GM23338 (cell line): ENCODE results near the gene ETNK1. TPM values are rescaled to one million over a fixed set of nuclear protein-coding genes. Genes with fewer than 3 reads are reported as not detected.

Experiments
- ATAC-seq: fragments of 200-7000 bp; cut with Tn5 transposase; 3 replicates; pipeline ENCODE4 v1.9.1; 2020
- DNase-seq: peaks from one replicate; pipeline ENCODE4 v3.0.0-alpha.2; 2015; ENCODE audit warnings: low spot score
- H2AFZ ChIP-seq: fragments of 200-600 bp; sonication (generic); 2 replicates; pipeline ENCODE4 v1.8.0; 2016; ENCODE audit warnings: antibody characterized with exemption, mild to moderate bottlenecking, moderate library complexity
- H3F3A ChIP-seq: fragments of 200-600 bp; sonication (generic); replicated peaks from 2 replicates; pipeline ENCODE4 v1.8.0; 2017; ENCODE audit warnings: antibody characterized with exemption, mixed run types, low read depth
- H3K27ac ChIP-seq: fragments of 200-600 bp; sonication (generic); 2 replicates; pipeline ENCODE4 v1.6.1; 2016; ENCODE audit warnings: low read depth
- H3K27me3 ChIP-seq: fragments of 200-600 bp; sonication (generic); 2 replicates; pipeline ENCODE4 v1.8.0; 2016; ENCODE audit warnings: mild to moderate bottlenecking, mixed run types, moderate library complexity; ENCODE audit not compliant: insufficient read depth
- H3K36me3 ChIP-seq: fragments of 200-600 bp; sonication (generic); 2 replicates; pipeline ENCODE4 v1.8.0; 2016; ENCODE audit warnings: mild to moderate bottlenecking; ENCODE audit not compliant: insufficient read depth
- H3K4me1 ChIP-seq: fragments of 200-600 bp; sonication (generic); 2 replicates; pipeline ENCODE4 v1.8.0; 2016; ENCODE audit warnings: mild to moderate bottlenecking, moderate library complexity; ENCODE audit not compliant: insufficient read depth
- H3K4me2 ChIP-seq: fragments of 200-600 bp; sonication (generic); 2 replicates; pipeline ENCODE4 v1.7.1; 2017; ENCODE audit warnings: mixed run types
- H3K4me3 ChIP-seq: fragments of 200-600 bp; sonication (generic); 2 replicates; pipeline ENCODE4 v1.6.1; 2016; ENCODE audit warnings: mixed run types
- H3K79me2 ChIP-seq: fragments of 200-600 bp; sonication (generic); replicated peaks from 2 replicates; pipeline ENCODE4 v1.8.0; 2017; ENCODE audit warnings: mild to moderate bottlenecking; ENCODE audit not compliant: insufficient read depth
- H3K9me2 ChIP-seq: fragments of 200-600 bp; sonication (generic); 2 replicates; pipeline ENCODE4 v1.8.0; 2017; ENCODE audit not compliant: insufficient read depth
- H4K20me1 ChIP-seq: fragments of 200-600 bp; sonication (generic); replicated peaks from 2 replicates; pipeline ENCODE4 v1.8.0; 2017; ENCODE audit warnings: mild to moderate bottlenecking; ENCODE audit not compliant: insufficient read depth
- H3K27ac Mint-ChIP-seq: 2 replicates; pipeline ENCODE4 v1.8.0; 2020; ENCODE audit warnings: inconsistent platforms, mild to moderate bottlenecking, moderate library complexity, mixed read lengths
- H3K27me3 Mint-ChIP-seq: 3 replicates; pipeline ENCODE4 v1.8.0; 2022; ENCODE audit warnings: low read depth, mild to moderate bottlenecking, moderate library complexity, mixed read lengths, inconsistent platforms; ENCODE audit not compliant: insufficient read depth, poor library complexity
- H3K36me3 Mint-ChIP-seq: 3 replicates; pipeline ENCODE4 v1.8.0; 2021; ENCODE audit warnings: low read depth, mild to moderate bottlenecking, inconsistent platforms, moderate library complexity, mixed read lengths
- H3K4me1 Mint-ChIP-seq: 3 replicates; pipeline ENCODE4 v1.8.0; 2020; ENCODE audit warnings: mild to moderate bottlenecking, inconsistent platforms, mixed read lengths
- H3K4me3 Mint-ChIP-seq: 3 replicates; pipeline ENCODE4 v1.8.0; 2021; ENCODE audit warnings: moderate library complexity, mild to moderate bottlenecking, inconsistent platforms, mixed read lengths
- H3K9me3 Mint-ChIP-seq: 3 replicates; pipeline ENCODE4 v1.8.0; 2020; ENCODE audit warnings: moderate library complexity, mild to moderate bottlenecking, inconsistent platforms, mixed read lengths
- ETS1 ChIP-seq: IDR thresholded peaks from 2 replicates; pipeline ENCODE4 v1.6.1; 2016; ENCODE audit warnings: antibody characterized with exemption
- EZH2 ChIP-seq: fragments of 200-600 bp; sonication (generic); IDR thresholded peaks from one replicate; pipeline ENCODE4 v1.8.0; 2017; ENCODE audit warnings: antibody characterized with exemption, mild to moderate bottlenecking, low read depth; ENCODE audit not compliant: unreplicated experiment
- EZH2phosphoT487 ChIP-seq: fragments of 200-600 bp; sonication (generic); IDR thresholded peaks from one replicate; pipeline ENCODE4 v1.8.1; 2018; ENCODE audit warnings: antibody characterized with exemption; ENCODE audit not compliant: unreplicated experiment
- JUNB ChIP-seq: IDR thresholded peaks from one replicate; pipeline ENCODE4 v1.6.1; 2016; ENCODE audit warnings: antibody characterized with exemption; ENCODE audit not compliant: unreplicated experiment
- NANOG ChIP-seq: IDR thresholded peaks from 2 replicates; pipeline ENCODE4 v1.6.1; 2016; ENCODE audit warnings: antibody characterized with exemption, borderline replicate concordance
- POLR2AphosphoS5 ChIP-seq: IDR thresholded peaks from 2 replicates; pipeline ENCODE4 v1.6.1; 2016; ENCODE audit warnings: antibody characterized with exemption, low read depth
- STAT1 ChIP-seq: IDR thresholded peaks from one replicate; pipeline ENCODE4 v1.6.1; 2016; ENCODE audit warnings: antibody characterized with exemption; ENCODE audit not compliant: unreplicated experiment
- ZNF114 ChIP-seq: fragments of 250-450 bp; sonication (Bioruptor Pico); IDR thresholded peaks from 2 replicates; pipeline ENCODE4 v1.5.0; 2020; ENCODE audit warnings: mild to moderate bottlenecking, moderate library complexity
- ZNF331 ChIP-seq: fragments of 250-450 bp; sonication (Bioruptor Pico); IDR thresholded peaks from 2 replicates; pipeline ENCODE4 v1.5.0; 2020; ENCODE audit warnings: low read depth, mild to moderate bottlenecking, moderate library complexity
- ZNF462 ChIP-seq: fragments of 250-450 bp; sonication (Bioruptor Pico); IDR thresholded peaks from 2 replicates; pipeline ENCODE4 v1.5.0; 2020; ENCODE audit warnings: mild to moderate bottlenecking, moderate library complexity
- polyA plus RNA-seq: library from polyadenylated mRNA; unstranded; fragments of >200 nt; fragmentation: Nextera tagmentation; extraction: Ambion mirVana; gene quantifications from 2 replicates; pipeline ENCODE4 v1.2.1, GENCODE V29; 2016
- total RNA-seq: library from RNA; depleted of rRNA; stranded (reverse); fragments of >200 nt; shearing (Covaris generic); gene quantifications from 2 replicates; pipeline ENCODE4 v1.2.3, GENCODE V29; 2014
- TF ChIP-seq, protein P1 (sequence below): IDR thresholded peaks from one replicate; pipeline ENCODE4 v1.6.1; 2018; ENCODE audit warnings: antibody characterized with exemption; ENCODE audit not compliant: unreplicated experiment
- TF ChIP-seq, protein P2 (sequence below), 2 experiments: fragments of 200-600 bp in 1 of 2; sonication (generic) in 1 of 2; conservative IDR thresholded peaks; 2 replicates each; pipeline versions ENCODE4 v1.5.1 to v1.6.1; 2016 to 2017; ENCODE audit warnings: antibody characterized with exemption in 2 of 2, low read depth in 2 of 2, mild to moderate bottlenecking in 2 of 2, moderate library complexity in 1 of 2

Gene ETNK1
- total and polyA plus RNA-seq, 2 experiments from 2014 or later, result 41.9 to 101 TPM

GRCh38 chr12:22600181-22600580 is 24.8 kb upstream of the ETNK1 start (continued):
- TF ChIP-seq ZNF331 (CRISPR knock-in tag) (no peak), NANOG (no peak)

DNA sequence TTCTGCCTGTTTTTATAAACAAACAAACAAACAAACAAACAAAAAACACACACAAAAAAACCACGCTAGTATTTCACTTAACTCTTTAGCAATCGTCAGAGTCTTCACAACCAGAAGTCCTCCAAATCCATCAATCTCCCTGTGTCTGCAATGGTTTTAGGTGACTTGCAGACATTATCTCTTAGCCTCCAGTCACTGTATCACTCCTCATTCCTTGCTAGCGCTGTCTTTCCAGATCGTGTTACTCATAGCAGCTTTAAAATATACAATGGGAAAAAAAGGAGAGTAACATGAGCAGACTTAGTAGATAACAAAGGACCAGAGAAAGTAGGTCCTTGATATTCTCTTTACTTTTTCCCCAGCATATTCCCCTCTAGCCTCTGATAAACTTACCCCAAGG is 15.5 kb upstream of the ETNK1 start:
- H3K4me3 Mint-ChIP-seq, result no peak overlapping the region
- ATAC-seq, result no peak
- TF ChIP-seq EZH2 (no peak), ZNF462 (CRISPR knock-in tag) (no peak), NANOG (no peak), ETS1 (no peak), JUNB (no peak), ZNF331 (CRISPR knock-in tag) (no peak), POLR2AphosphoS5 (no peak), STAT1 (no peak), EZH2phosphoT487 (no peak), ZNF114 (CRISPR knock-in tag) (no peak)
- TF ChIP-seq, protein P1, sequence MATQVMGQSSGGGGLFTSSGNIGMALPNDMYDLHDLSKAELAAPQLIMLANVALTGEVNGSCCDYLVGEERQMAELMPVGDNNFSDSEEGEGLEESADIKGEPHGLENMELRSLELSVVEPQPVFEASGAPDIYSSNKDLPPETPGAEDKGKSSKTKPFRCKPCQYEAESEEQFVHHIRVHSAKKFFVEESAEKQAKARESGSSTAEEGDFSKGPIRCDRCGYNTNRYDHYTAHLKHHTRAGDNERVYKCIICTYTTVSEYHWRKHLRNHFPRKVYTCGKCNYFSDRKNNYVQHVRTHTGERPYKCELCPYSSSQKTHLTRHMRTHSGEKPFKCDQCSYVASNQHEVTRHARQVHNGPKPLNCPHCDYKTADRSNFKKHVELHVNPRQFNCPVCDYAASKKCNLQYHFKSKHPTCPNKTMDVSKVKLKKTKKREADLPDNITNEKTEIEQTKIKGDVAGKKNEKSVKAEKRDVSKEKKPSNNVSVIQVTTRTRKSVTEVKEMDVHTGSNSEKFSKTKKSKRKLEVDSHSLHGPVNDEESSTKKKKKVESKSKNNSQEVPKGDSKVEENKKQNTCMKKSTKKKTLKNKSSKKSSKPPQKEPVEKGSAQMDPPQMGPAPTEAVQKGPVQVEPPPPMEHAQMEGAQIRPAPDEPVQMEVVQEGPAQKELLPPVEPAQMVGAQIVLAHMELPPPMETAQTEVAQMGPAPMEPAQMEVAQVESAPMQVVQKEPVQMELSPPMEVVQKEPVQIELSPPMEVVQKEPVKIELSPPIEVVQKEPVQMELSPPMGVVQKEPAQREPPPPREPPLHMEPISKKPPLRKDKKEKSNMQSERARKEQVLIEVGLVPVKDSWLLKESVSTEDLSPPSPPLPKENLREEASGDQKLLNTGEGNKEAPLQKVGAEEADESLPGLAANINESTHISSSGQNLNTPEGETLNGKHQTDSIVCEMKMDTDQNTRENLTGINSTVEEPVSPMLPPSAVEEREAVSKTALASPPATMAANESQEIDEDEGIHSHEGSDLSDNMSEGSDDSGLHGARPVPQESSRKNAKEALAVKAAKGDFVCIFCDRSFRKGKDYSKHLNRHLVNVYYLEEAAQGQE, result no peak
- TF ChIP-seq, protein P2, sequence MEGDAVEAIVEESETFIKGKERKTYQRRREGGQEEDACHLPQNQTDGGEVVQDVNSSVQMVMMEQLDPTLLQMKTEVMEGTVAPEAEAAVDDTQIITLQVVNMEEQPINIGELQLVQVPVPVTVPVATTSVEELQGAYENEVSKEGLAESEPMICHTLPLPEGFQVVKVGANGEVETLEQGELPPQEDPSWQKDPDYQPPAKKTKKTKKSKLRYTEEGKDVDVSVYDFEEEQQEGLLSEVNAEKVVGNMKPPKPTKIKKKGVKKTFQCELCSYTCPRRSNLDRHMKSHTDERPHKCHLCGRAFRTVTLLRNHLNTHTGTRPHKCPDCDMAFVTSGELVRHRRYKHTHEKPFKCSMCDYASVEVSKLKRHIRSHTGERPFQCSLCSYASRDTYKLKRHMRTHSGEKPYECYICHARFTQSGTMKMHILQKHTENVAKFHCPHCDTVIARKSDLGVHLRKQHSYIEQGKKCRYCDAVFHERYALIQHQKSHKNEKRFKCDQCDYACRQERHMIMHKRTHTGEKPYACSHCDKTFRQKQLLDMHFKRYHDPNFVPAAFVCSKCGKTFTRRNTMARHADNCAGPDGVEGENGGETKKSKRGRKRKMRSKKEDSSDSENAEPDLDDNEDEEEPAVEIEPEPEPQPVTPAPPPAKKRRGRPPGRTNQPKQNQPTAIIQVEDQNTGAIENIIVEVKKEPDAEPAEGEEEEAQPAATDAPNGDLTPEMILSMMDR (conservative IDR thresholded peaks at IDR 0.05; ENCODE audit: low read depth in 2 of 2), result no peak

More for the DNA sequence above, 15.5 kb upstream of the ETNK1 start:
- Histone ChIP-seq H3K4me3 (no peak overlapping the region), H3K27ac (no peak overlapping the region), H3K4me1 (no peaks in the 10 kb centered on the region), H2AFZ (peak overlapping the region; percentile 5; the same call in 1 of the 2 replicates), H3K27me3 (no peaks in the 10 kb centered on the region), H3K9me2 (no peaks in the 10 kb centered on the region), H3K4me2 (no peak overlapping the region), H3K79me2 (no peaks in the 10 kb centered on the region), H3K36me3 (0 out of 2 replicates have a peak, but pooled peaks cover 4% of the 10 kb centered on the region), H4K20me1 (no peaks in the 10 kb centered on the region), H3F3A (no peaks in the 10 kb centered on the region)
- Mint-ChIP-seq H3K27me3 (no peaks in the 10 kb centered on the region), H3K4me1 (no peaks in the 10 kb centered on the region), H3K9me3 (peaks cover 26% of the 10 kb centered on the region), H3K36me3 (peaks cover 20% of the 10 kb centered on the region), H3K27ac (no peak overlapping the region)
- no peak for DNase-seq
